Pancreas (tissue), 10 donors: ENCODE data around the gene CACNA2D3. TPM values are rescaled to one million over a fixed set of nuclear protein-coding genes. Genes with fewer than 3 reads are reported as not detected.

Experiments used
- ATAC-seq, 4 donors: fragments of 200-7000 bp; cut with Tn5 transposase; one replicate each; pipeline versions ENCODE4 v1.8.0 to v1.9.1; 2020; ENCODE audit warnings: mild to moderate bottlenecking in 4 of 4, moderate library complexity in 4 of 4
- DNase-seq, 6 donors: peaks; one replicate each; pipeline ENCODE4 v3.0.0-alpha.2; 2020
- FAIRE-seq: peaks from 2 replicates; lab custom pipeline; 2012; peaks lifted over from hg19 to GRCh38; lab: Jason Lieb, UNC
- H3K27ac ChIP-seq, 4 donors: fragments of 200-600 bp; sonication (generic); 1 replicate in 3 of 4; 2 replicates in 1 of 4; pipeline versions ENCODE4 v1.5.0 to v1.8.0; 2020
- H3K27me3 ChIP-seq, 4 donors: fragments of 200-600 bp; one replicate each; pipeline ENCODE4 v1.8.0; 2021
- H3K36me3 ChIP-seq, 3 donors: fragments of 200-600 bp; sonication (generic) in 1 of 3; one replicate each; pipeline versions ENCODE4 v1.5.0 to v1.8.0; 2020 to 2021
- H3K4me1 ChIP-seq, 3 donors: fragments of 200-600 bp; one replicate each; pipeline ENCODE4 v1.8.0; 2021
- H3K4me3 ChIP-seq, 4 donors: fragments of 200-600 bp; sonication (generic) in 2 of 4; one replicate each; pipeline versions ENCODE4 v1.5.0 to v1.8.0; 2020 to 2021
- H3K9me3 ChIP-seq, 4 donors: fragments of 200-600 bp; one replicate each; pipeline ENCODE4 v1.8.0; 2021
- CTCF ChIP-seq, 4 donors: fragments of 200-600 bp; sonication (generic) in 3 of 4; IDR thresholded peaks; one replicate each; pipeline versions ENCODE4 v1.5.0 to v1.8.0; 2021; ENCODE audit warnings: antibody characterized with exemption in 4 of 4
- WGBS, 2 donors: extraction: QIAGEN DNeasy Blood & Tissue Kit; methylation state at CpG; one replicate each; pipeline ENCODE4 v1.1.7; 2013; 5-methylcytosine and 5-hydroxymethylcytosine counted together
- intact Hi-C, 3 donors: fragments of 100-400 bp; cut with DNase I; formaldehyde crosslinking; loops; one replicate each; pipeline versions ENCODE4 v1.11.1 to v1.14.2; 2022
- polyA plus RNA-seq, 2 donors: library from polyadenylated mRNA; stranded (reverse); fragments of 200-250 nt; gene quantifications; one replicate each; pipeline ENCODE4 v1.2.3, GENCODE V29; 2013
- total RNA-seq, 6 donors: library from RNA; stranded (reverse); fragmentation: NEBNext Ultra II Directional in 4 of 6; extraction: Animal tissue kit (Norgen Biotek cat#: 25700) in 4 of 6; gene quantifications; one replicate each; pipeline versions ENCODE4 v1.2.1 to v1.2.4, GENCODE V29; 2021 to 2023
- donor health status: healthy with polysubstance abuse.
- donor health status: DM: no; HTN: no; CAD: no; lungs with moderate emphysema.
- donor health status: DM: no; HTN: no; CAD: no.
- donor health status: control.
- donor health status: control.
- donor health status: Bipolar disorder and iron deficiency.
- donor health status: DM: yes; HTN: yes; CAD: no.
- donor health status: DM: no; HTN: no; CAD: no.
- donor health status: DM: no; HTN: no; CAD: no.
- donor health status: DM: yes; HTN: yes; CAD: no.

Gene CACNA2D3
- total and polyA plus RNA-seq, 8 donors = 0.19 to 0.75 (median 0.37) TPM; not detected in 2

GRCh38 chr3:54900838-54901591, 778.7 kb downstream of the CACNA2D3 start:
- no peaks in the 10 kb centered on the region for H3K4me1 ChIP-seq
- intact Hi-C loops = no loop called here
- no peak overlapping the region for H3K27ac ChIP-seq
- H3K36me3 ChIP-seq = no peaks in the 10 kb centered on the region
- no peaks in the 10 kb centered on the region for H3K27me3 ChIP-seq
- ATAC-seq = no peak
- no peak for FAIRE-seq
- WGBS, 2 donors = 70 to 73% methylated on average over 8 of the region's 8 CpGs
- no peak for DNase-seq
- no peaks in the 10 kb centered on the region for H3K9me3 ChIP-seq
- TF ChIP-seq CTCF (IDR thresholded peaks at IDR 0.05) = no peak
- H3K4me3 ChIP-seq = no peak overlapping the region

- 62 to 71% methylated on average over 4 of the region's 4 CpGs for whole genome bisulfite sequencing, 2 donors
- no peak for FAIRE-seq
Observed at GRCh38 chr3:54901906-54902685, 779.7 kb downstream of the CACNA2D3 start.

GRCh38 chr3:54905261-54905888, 783.0 kb downstream of the CACNA2D3 start:
- TF ChIP-seq CTCF (IDR thresholded peaks at IDR 0.05) = no peak
- Histone ChIP-seq H3K27ac (no peak overlapping the region), H3K36me3 (no peaks in the 10 kb centered on the region), H3K4me3 (no peak overlapping the region), H3K9me3 (no peaks in the 10 kb centered on the region), H3K27me3 (no peaks in the 10 kb centered on the region), H3K4me1 (no peaks in the 10 kb centered on the region)
- FAIRE-seq (no peak), DNase-seq (no peak), ATAC-seq (peak in 1 of 4 donors; percentile 41)
- WGBS, 2 donors = 58 to 65% methylated on average over 2 of the region's 2 CpGs
- intact Hi-C loops = no loop called here

More at GRCh38 chr3:54901906-54902685, 779.7 kb downstream of the CACNA2D3 start:
- H3K9me3 ChIP-seq = no peaks in the 10 kb centered on the region
- no peak overlapping the region for H3K27ac ChIP-seq
- DNase-seq = peak in 1 of 6 donors; percentile 10
- H3K4me3 ChIP-seq = no peak overlapping the region
- no peaks in the 10 kb centered on the region for H3K36me3 ChIP-seq
- no peaks in the 10 kb centered on the region for H3K27me3 ChIP-seq
- no peak for ATAC-seq
- H3K4me1 ChIP-seq = no peaks in the 10 kb centered on the region
- intact Hi-C loops = no loop called here
- no peak for TF ChIP-seq CTCF (IDR thresholded peaks at IDR 0.05)

- no peak for DNase-seq
- H3K9me3 ChIP-seq = no peaks in the 10 kb centered on the region
- no peaks in the 10 kb centered on the region for H3K4me1 ChIP-seq
- TF ChIP-seq CTCF (IDR thresholded peaks at IDR 0.05) = no peak
- intact Hi-C loops = no loop called here
- no peak overlapping the region for H3K27ac ChIP-seq
- no peaks in the 10 kb centered on the region for H3K36me3 ChIP-seq
- WGBS, 2 donors = 69 to 77% methylated on average over 3 of the region's 3 CpGs
- no peak overlapping the region for H3K4me3 ChIP-seq
- no peaks in the 10 kb centered on the region for H3K27me3 ChIP-seq
- FAIRE-seq = no peak
- ATAC-seq = no peak
Observed at GRCh38 chr3:54905920-54906319, 783.6 kb downstream of the CACNA2D3 start.
